Measurements from ENCODE around the gene DNASE1L2.
"Not testable (repeated sequence)": the region's sequence is repeated elsewhere in the genome, so short reads cannot be mapped to it uniquely, and the experiment has no call there.

Gene DNASE1L2

DNA sequence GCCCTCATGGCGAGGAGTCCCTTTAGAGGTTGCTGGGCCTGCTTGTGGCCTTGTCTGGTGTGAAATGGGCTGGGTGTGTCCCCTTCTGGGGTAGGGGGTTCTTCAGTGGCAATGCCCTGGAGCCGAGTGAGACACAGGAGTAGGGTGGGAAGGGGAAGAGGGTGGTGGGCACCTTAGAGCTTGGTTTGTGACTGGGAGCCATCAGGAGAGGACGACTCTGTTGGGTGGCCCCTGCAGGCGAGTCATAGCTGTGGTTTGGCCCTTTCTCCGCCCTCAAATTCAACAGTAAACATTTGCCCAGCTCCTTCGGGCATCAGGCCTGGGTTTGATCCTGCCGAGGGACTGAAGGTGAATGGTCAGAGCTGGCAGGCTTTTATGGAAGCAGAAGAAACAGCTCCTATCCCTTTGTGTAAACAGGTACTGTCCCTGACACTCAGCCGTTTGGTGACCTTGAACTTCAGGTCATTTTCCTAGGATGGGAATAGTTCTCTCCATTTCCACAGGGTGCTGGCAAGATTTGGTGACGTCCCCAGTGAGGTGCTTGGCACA lies 9.9 kb upstream of the DNASE1L2 start:
- DNase-seq: no peak

- DNase-seq: no peak
These were observed 9.3 kb upstream of the DNASE1L2 start for GRCh38 chr16:2226918-2227317.

- DNase-seq: no peak
These were observed 8.0 kb upstream of the DNASE1L2 start for GRCh38 chr16:2228161-2228824.

DNA sequence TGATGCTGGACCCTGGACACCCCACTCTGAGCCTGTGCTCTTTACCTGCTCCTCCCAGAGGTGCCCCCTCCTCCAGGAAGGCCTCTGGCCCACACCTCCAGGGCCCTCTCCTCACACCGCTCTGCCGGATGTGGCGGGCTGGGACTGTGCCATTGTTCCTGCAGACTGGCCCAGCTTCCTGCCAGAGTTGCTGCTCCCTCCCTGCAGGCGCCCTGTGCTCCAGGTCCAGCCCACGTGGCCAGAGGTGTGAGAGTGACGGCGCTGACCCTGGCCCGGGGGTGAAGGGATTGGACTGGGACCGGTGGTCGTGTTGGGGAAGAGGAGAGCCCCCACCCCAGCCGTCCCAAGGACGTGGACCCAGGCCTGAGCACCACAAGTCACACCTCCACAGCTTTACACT lies 7.2 kb upstream of the DNASE1L2 start:
- no peak for DNase-seq

GRCh38 chr16:2229632-2230250 lies 6.5 kb upstream of the DNASE1L2 start:
- DNase-seq: no peak

GRCh38 chr16:2230376-2230775 lies 5.9 kb upstream of the DNASE1L2 start:
- DNase-seq: no peak

GRCh38 chr16:2231016-2231931 lies 5.0 kb upstream of the DNASE1L2 start:
- no peak for DNase-seq

DNA sequence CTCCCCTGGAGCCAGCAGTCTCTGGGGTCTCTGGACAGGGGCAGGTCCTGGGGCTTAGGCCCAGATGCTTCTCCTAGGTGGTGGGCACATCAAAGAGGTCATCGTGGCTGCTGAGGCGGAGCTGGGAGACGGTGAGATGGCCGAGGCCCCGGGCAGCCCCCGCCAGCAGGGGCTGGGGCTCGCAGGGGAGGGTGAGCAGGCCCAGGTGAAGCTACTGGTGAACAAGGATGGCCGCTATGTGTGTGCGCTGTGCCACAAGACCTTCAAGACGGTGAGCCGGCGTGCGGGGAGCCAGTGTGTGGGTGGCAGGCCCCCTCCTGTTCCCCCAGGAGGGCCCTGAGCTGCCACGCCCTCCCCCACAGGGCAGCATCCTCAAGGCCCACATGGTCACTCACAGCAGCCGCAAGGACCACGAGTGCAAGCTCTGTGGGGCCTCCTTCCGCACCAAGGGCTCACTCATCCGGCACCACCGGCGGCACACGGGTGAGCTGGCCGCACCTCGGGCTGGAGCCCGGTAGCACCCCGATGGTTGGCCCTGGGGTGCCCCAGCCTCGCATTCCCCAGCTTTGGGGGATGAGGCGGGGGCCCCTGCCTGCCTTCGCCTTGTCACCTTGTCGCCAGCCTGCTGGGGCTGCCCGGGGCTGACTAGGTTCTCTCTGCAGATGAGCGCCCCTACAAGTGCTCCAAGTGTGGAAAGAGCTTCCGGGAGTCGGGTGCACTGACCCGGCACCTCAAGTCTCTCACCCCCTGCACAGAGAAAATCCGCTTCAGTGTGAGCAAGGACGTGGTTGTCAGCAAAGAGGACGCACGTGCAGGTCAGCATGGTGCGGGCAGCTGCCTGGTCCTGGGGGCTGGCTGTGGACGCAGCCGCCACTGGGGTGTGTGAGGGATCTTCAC lies 3.9 kb upstream of the DNASE1L2 start:
- DNase-seq: no peak

DNA sequence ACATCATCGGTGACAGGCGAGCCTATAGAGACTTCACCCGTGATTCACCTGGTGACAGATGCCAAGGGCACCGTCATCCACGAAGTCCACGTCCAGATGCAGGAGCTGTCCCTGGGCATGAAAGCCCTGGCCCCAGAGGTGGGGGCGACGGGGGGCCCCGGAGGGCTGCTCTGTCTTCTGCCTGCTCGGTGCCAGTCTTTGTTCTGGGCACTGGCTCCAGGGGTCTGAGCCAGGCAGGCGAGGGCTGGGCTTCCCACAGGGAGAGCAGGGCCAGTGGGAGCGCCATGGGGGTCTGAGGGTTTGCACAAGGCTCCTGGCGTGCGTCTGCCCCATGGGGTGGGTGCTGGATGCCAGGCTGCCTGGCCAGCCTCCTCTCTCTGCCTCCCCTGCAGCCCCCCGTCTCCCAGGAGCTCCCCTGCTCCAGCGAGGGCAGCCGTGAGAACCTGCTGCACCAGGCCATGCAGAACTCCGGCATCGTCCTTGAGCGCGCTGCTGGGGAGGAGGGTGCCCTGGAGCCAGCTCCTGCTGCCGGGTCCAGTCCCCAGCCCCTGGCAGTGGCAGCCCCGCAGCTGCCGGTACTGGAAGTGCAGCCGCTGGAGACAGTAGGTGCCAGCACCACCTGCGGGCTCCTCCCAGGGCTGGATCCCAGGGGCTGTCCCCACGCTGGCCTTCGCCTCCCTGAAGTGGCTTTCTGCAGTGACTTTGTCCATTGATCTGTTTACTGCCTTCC lies 3.0 kb upstream of the DNASE1L2 start:
- no peak for DNase-seq

DNA sequence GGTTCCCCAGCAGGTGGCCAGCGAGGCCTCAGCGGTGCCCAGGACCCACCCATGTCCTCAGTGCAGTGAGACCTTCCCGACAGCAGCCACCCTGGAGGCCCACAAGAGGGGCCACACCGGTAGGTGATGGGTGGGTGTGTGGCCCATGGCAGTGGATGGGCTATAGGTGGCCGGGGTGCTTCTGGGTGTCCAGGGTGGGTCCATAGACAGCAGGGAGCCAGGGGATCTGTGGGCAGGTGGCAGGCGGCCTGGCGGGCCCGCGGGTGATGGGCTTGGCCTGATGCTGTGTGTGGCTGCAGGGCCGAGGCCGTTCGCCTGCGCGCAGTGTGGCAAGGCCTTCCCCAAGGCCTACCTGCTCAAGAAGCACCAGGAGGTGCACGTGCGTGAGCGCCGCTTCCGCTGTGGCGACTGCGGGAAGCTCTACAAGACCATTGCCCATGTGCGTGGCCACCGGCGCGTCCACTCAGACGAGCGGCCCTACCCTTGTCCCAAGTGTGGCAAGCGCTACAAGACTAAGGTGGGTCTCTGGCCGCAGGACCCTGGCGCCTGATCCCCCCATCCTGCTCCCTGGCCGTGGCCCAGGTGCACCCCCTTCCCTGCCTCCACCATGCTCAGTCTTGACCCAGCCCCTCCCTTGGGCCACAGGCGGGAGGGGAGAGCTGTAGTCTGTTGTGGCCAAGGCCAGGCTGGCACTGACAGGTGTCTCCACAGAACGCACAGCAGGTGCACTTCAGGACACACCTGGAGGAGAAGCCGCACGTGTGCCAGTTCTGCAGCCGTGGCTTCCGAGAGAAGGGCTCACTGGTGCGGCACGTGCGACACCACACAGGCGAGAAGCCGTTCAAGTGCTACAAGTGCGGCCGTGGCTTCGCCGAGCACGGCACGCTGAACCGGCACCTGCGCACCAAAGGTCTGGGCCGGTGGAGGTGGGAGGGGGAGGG lies 2.1 kb upstream of the DNASE1L2 start:
- no peak for DNase-seq

- DNase-seq: no peak
These were observed 1.5 kb upstream of the DNASE1L2 start for GRCh38 chr16:2234813-2235170.

- DNase-seq: no peak
These were observed 1.0 kb upstream of the DNASE1L2 start for GRCh38 chr16:2235234-2235651.

DNA sequence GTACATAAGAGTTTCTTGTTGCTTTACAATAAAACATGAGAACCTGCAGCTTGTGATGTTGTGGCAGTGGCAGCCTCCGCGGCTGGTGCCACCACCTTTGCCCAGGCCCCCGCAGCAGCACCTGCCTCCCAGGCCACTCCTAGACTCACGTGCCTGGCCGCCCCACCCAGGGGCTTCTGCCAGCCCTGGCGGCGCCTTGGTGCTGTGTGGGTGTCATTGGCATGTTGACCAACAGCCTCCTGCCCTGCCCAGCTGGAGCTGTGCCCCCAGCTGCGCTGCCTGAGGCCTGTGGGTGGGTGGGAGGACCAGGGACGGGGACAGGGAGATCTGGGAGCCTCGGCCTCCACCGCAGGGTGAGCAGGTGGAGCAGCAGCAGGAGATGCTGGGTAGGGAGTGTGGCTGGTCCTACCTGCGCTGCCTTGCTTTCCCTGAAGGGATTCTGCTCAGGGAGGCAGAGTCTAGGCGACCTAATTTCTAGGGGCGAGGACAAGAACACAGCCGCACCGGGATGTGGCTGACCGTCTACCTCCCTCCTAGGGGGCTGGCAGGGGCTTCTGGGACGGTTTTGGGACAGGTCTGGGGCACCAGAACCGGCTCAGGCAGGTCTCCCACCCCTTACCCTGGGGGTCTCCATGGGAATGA lies 428 bp upstream of the DNASE1L2 start:
- no peak for DNase-seq

DNA sequence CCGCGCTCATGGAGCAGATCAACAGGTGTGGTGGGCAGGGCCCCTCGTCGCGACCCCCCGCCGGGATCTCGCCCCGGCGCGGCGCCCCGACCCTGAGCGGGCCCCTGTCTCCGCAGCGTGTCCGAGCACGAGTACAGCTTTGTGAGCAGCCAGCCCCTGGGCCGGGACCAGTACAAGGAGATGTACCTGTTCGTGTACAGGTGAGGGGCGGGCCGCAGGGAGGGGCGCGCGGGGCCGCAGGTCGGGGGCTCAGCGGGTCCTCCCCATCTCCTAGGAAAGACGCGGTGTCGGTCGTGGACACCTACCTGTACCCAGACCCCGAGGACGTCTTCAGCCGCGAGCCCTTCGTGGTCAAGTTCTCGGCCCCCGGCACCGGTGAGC lies 848 bp downstream of the DNASE1L2 start:
- DNase-seq: no peak

GRCh38 chr16:2237493-2238149 lies 1.4 kb downstream of the DNASE1L2 start:
- no peak for DNase-seq

DNA sequence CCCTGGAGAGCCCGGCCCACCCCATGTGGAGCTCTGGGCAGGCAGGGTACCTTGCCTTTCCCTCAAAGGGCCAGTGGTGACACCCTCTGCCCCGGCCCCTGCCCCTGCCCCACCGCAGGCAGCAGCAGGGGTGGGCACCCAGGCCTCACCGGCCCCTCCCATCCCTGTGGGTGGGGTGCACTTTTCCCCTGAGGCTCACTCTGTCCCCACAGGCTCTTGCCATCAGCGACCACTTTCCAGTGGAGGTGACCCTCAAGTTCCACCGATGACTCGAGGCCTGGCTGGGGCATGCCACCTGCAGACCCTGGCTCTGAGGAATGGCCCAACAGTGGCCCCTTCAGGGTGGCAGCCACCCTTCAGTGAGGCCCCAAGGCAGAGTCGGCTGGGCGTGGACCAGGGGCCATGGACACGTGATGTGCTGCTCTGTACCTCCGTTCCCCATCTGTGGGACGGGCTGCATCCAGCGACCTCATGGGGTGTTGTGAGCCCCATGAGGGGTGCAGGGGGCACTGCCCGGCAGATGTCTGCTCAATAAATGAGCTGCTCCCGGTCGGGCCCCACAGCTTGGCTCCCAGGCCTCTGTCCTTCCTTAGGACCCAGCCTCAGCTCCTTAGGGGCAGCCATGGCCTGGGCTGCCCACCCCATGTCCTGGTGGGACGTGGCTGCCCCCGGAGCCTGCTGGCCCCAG lies 2.0 kb downstream of the DNASE1L2 start:
- DNase-seq: no peak

DNA sequence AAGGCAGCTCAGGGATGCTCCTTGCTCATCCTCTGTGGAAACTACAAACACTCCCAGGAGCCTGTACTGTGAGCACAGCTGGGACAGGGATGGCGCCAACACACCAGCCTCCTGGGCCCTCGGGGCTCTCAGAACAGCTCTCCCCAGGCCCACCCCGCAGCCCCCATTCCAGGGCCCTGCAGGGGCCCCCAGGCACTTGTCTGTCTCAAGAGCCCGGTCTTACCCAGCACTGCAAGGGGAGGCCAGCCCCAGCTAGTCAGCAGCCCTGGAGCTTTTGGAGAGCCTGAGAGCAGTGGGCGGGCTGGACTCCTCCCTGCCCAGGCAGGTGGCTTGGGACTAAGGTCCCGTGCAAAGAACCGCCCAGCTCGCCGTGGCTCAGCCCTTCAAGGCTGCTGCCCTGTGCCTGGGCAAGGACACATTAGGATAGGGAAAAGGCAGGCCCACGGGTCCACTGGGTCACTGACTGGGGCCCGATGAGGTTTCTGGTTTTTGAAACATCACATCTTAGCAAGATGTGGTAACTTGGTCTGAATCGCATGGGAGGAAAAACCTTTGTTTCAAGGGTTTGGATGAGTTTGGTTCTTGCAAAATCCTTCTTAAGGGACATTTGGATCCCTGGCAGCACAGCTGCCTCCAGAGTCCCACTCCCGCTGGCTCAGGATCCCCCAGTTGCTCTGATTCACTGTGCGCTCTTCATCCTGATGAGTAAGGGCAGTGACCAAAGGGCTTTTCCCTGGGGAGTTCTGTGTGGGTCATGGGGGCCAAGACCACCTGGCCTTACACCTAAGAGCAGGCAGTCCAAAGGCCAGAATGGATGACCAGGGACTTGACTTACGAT lies 2.8 kb downstream of the DNASE1L2 start:
- DNase-seq: no peak

- DNase-seq: not testable (repeated sequence)
These were observed 4.1 kb downstream of the DNASE1L2 start for GRCh38 chr16:2240331-2240730.

Measured in fibroblast of upper back skin (primary cell).